ENCODE results near the gene UBE2D4. TPM values are rescaled to one million over a fixed set of nuclear protein-coding genes. Genes with fewer than 3 reads are reported as not detected.
"Not testable (repeated sequence)": the region's sequence is repeated elsewhere in the genome, so short reads cannot be mapped to it uniquely, and the experiment has no call there.

The UBE2D4 gene
- total RNA-seq, 6 experiments from 2014 or later: 12.6 to 15.7 (median 14.4) TPM

DNA sequence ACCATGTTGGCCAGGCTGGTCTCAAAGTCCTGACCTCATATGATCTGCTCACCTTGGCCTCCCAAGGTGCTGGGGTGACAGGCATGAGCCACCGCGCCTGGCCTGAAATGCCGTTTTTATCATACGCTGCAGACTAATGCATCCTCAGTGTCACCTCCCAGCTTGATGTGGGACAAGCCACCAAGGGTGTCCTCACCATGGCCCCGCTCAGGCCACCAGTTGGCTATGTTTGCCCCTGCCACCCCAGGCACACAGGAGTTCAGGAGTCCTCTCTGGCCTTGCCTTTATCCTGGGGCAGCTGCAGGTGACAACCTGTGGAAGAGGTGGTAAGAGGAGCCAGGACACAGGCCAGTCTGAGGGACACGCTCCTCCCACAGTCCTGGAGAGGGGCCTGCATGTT, 68.4 kb downstream of the UBE2D4 start:
- not testable (repeated sequence) for H3K27ac Mint-ChIP-seq, H3K9me3 Mint-ChIP-seq

DNA sequence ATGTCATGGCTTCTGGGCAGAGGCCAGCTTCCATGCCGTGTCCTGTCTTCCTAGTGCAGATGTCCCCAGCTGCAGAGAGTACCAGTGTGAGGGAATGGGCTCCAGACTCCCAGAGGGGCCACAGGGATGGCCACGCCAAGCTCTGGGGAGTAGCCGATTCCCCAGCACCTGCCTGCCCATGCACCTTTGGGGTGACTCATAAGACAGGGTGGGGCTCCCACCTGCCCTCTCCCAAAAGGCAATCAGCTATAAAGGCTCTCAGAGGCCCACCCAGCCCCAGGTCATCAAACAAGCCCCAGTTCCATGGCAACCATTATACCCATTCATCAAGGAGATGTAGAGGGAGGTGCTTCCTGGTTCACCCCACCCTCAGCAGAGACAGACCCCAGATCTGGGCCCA, 71.3 kb downstream of the UBE2D4 start, which contains the start of gene SPDYE1:
SPDYE1 (plus strand) TSS at position 366 of the 400 bp plus-strand sequence. CDS start 2,053 bp downstream, outside the sequence.
- not testable (repeated sequence) for H3K27ac Mint-ChIP-seq; H3K36me3 Mint-ChIP-seq (ENCODE audit: low read depth); H3K4me3 Mint-ChIP-seq; DNase-seq; H3K4me1 Mint-ChIP-seq (ENCODE audit: low read depth); H3K27me3 Mint-ChIP-seq (ENCODE audit: insufficient read depth); H3K9me3 Mint-ChIP-seq

More for the DNA sequence above, 68.4 kb downstream of the UBE2D4 start:
- H3K36me3 Mint-ChIP-seq (ENCODE audit: low read depth); H3K27me3 Mint-ChIP-seq (ENCODE audit: insufficient read depth); DNase-seq; H3K4me1 Mint-ChIP-seq (ENCODE audit: low read depth); H3K4me3 Mint-ChIP-seq: not testable (repeated sequence)

Other genes starting within 250 kb of the UBE2D4 start
- 10 to 100 TPM; 52.5 to 61.5 (median 57.3) TPM for gene COA1, start 196.9 kb upstream of the UBE2D4 start, total RNA-seq (2021; fragmentation: NEBNext Ultra II Directional; extraction: Animal tissue kit (Norgen Biotek cat#: 25700))
- gene BLVRA, start 167.8 kb upstream of the UBE2D4 start, total RNA-seq (2021; fragmentation: NEBNext Ultra II Directional; extraction: Animal tissue kit (Norgen Biotek cat#: 25700)): 10 to 100 TPM; 29.0 to 43.9 (median 36.0) TPM
- gene MRPS24, start 56.9 kb upstream of the UBE2D4 start, total RNA-seq (2021; fragmentation: NEBNext Ultra II Directional; extraction: Animal tissue kit (Norgen Biotek cat#: 25700)): 100 to 1,000 TPM; 158 to 211 (median 199) TPM
- gene URGCP, start 19.8 kb upstream of the UBE2D4 start, total RNA-seq (2021; fragmentation: NEBNext Ultra II Directional; extraction: Animal tissue kit (Norgen Biotek cat#: 25700)): 10 to 100 TPM; 41.4 to 53.2 (median 43.2) TPM
- not detected for gene SPDYE1, start 71.5 kb downstream of the UBE2D4 start, total RNA-seq (2021; fragmentation: NEBNext Ultra II Directional; extraction: Animal tissue kit (Norgen Biotek cat#: 25700))
- 100 to 1,000 TPM; 146 to 167 (median 153) TPM for gene DBNL, start 118.3 kb downstream of the UBE2D4 start, total RNA-seq (2021; fragmentation: NEBNext Ultra II Directional; extraction: Animal tissue kit (Norgen Biotek cat#: 25700))
- under 1 TPM in 4 of 6 experiments, not detected in 2; 0.26 to 0.51 (median 0.35) TPM for gene PGAM2, start 139.1 kb downstream of the UBE2D4 start, total RNA-seq (2021; fragmentation: NEBNext Ultra II Directional; extraction: Animal tissue kit (Norgen Biotek cat#: 25700))
- gene POLM, start 156.1 kb downstream of the UBE2D4 start, total RNA-seq (2021; fragmentation: NEBNext Ultra II Directional; extraction: Animal tissue kit (Norgen Biotek cat#: 25700)): 10 to 100 TPM; 11.4 to 14.3 (median 12.1) TPM
- 10 to 100 TPM; 69.7 to 83.2 (median 76.4) TPM for gene AEBP1, start 177.9 kb downstream of the UBE2D4 start, total RNA-seq (2021; fragmentation: NEBNext Ultra II Directional; extraction: Animal tissue kit (Norgen Biotek cat#: 25700))
- gene POLD2, start 197.1 kb downstream of the UBE2D4 start, total RNA-seq (2021; fragmentation: NEBNext Ultra II Directional; extraction: Animal tissue kit (Norgen Biotek cat#: 25700)): 100 to 1,000 TPM; 154 to 210 (median 183) TPM
- gene MYL7, start 214.9 kb downstream of the UBE2D4 start, total RNA-seq (2021; fragmentation: NEBNext Ultra II Directional; extraction: Animal tissue kit (Norgen Biotek cat#: 25700)): under 1 TPM in 4 of 6 experiments, not detected in 2; 0.30 to 0.64 (median 0.49) TPM

Measured in HFFc6 (cell line).